ENCODE data around the gene KCNK6. TPM values are rescaled to one million over a fixed set of nuclear protein-coding genes. Genes with fewer than 3 reads are reported as not detected.

Gene KCNK6
- total RNA-seq, 1 experiment from 2014 or later = 18.3 TPM

DNA sequence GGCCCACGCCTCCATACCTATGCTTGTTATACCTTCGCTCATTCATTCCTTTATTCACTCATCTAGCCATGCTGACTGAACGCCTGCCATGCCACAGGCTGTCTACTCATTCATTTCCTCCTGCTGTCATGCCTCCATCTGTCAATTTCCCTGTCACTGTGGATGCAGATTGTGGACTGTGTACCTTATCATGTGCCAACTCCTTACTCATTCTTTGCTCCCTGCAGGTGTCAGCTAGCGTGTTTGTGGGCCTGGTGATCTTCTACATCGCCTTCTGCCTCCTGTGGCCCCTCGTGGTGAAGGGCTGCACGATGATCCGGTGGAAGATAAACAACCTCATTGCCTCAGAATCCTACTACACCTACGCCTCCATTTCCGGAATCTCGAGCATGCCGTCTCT is 50.7 kb downstream of the KCNK6 start:
- DNase-seq (ENCODE audit: low spot score) (no peak), ATAC-seq (no peak)
- Mint-ChIP-seq H3K36me3 (no peaks in the 10 kb centered on the region), H3K27ac (no peak overlapping the region), H3K9me3 (no peaks in the 10 kb centered on the region), H3K4me1 (peaks cover 5% of the 10 kb centered on the region), H3K27me3 (ENCODE audit: low read depth) (peaks cover 33% of the 10 kb centered on the region), H3K4me3 (no peak overlapping the region)
- TF ChIP-seq, protein P1, sequence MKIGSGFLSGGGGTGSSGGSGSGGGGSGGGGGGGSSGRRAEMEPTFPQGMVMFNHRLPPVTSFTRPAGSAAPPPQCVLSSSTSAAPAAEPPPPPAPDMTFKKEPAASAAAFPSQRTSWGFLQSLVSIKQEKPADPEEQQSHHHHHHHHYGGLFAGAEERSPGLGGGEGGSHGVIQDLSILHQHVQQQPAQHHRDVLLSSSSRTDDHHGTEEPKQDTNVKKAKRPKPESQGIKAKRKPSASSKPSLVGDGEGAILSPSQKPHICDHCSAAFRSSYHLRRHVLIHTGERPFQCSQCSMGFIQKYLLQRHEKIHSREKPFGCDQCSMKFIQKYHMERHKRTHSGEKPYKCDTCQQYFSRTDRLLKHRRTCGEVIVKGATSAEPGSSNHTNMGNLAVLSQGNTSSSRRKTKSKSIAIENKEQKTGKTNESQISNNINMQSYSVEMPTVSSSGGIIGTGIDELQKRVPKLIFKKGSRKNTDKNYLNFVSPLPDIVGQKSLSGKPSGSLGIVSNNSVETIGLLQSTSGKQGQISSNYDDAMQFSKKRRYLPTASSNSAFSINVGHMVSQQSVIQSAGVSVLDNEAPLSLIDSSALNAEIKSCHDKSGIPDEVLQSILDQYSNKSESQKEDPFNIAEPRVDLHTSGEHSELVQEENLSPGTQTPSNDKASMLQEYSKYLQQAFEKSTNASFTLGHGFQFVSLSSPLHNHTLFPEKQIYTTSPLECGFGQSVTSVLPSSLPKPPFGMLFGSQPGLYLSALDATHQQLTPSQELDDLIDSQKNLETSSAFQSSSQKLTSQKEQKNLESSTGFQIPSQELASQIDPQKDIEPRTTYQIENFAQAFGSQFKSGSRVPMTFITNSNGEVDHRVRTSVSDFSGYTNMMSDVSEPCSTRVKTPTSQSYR (CRISPR knock-in tag; IDR thresholded peaks at IDR 0.05) = no peak
- TF ChIP-seq, protein P2, sequence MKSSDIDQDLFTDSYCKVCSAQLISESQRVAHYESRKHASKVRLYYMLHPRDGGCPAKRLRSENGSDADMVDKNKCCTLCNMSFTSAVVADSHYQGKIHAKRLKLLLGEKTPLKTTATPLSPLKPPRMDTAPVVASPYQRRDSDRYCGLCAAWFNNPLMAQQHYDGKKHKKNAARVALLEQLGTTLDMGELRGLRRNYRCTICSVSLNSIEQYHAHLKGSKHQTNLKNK (CRISPR knock-in tag; IDR thresholded peaks at IDR 0.05) = no peak
- TF ChIP-seq ETV6 (CRISPR knock-in tag; IDR thresholded peaks at IDR 0.05) = no peak
- TF ChIP-seq, protein P3, sequence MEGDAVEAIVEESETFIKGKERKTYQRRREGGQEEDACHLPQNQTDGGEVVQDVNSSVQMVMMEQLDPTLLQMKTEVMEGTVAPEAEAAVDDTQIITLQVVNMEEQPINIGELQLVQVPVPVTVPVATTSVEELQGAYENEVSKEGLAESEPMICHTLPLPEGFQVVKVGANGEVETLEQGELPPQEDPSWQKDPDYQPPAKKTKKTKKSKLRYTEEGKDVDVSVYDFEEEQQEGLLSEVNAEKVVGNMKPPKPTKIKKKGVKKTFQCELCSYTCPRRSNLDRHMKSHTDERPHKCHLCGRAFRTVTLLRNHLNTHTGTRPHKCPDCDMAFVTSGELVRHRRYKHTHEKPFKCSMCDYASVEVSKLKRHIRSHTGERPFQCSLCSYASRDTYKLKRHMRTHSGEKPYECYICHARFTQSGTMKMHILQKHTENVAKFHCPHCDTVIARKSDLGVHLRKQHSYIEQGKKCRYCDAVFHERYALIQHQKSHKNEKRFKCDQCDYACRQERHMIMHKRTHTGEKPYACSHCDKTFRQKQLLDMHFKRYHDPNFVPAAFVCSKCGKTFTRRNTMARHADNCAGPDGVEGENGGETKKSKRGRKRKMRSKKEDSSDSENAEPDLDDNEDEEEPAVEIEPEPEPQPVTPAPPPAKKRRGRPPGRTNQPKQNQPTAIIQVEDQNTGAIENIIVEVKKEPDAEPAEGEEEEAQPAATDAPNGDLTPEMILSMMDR (IDR thresholded peaks at IDR 0.05) = no peak
- TF ChIP-seq FOXP1 (CRISPR knock-in tag; IDR thresholded peaks at IDR 0.05; ENCODE audit: borderline replicate concordance) = no peak
- TF ChIP-seq, protein P4, sequence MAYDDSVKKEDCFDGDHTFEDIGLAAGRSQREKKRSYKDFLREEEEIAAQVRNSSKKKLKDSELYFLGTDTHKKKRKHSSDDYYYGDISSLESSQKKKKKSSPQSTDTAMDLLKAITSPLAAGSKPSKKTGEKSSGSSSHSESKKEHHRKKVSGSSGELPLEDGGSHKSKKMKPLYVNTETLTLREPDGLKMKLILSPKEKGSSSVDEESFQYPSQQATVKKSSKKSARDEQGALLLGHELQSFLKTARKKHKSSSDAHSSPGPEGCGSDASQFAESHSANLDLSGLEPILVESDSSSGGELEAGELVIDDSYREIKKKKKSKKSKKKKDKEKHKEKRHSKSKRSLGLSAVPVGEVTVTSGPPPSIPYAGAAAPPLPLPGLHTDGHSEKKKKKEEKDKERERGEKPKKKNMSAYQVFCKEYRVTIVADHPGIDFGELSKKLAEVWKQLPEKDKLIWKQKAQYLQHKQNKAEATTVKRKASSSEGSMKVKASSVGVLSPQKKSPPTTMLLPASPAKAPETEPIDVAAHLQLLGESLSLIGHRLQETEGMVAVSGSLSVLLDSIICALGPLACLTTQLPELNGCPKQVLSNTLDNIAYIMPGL (CRISPR knock-in tag; IDR thresholded peaks at IDR 0.05) = no peak
- ChIA-PET POLR2A (interaction anchor here (0.6 kb wide), 1 partner anchor 16 kb away, joined by 6 read pairs; no protein-coding TSS in a partner anchor), CTCF (interaction anchor here (0.5 to 1.1 kb wide), 2 partner anchors 33 to 108 kb away, joined by 4 read pairs; partner anchors contain the start of gene FAM98C)

DNA sequence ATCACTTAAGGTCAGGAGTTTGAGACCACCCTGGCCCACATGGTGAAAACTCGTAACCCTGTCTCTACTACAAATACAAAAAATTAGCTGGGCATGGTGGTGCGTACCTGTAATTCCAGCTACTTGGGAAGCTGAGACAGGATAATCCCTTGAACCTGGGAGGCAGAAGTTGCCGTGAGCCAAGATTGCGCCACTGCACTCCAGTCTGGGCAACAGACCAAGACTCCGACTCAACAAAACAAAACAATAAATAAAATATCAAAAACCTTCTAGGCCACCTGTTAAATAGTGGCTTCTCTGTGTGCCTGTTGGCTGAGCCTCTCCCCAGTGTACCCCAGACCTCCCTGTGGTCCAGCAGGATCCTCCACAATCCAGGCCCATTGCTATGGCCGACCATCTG is 51.4 kb downstream of the KCNK6 start:
- H3K36me3 Mint-ChIP-seq = no peaks in the 10 kb centered on the region
- H3K4me3 Mint-ChIP-seq = no peak overlapping the region
- peaks cover 12% of the 10 kb centered on the region for H3K4me1 Mint-ChIP-seq
- ATAC-seq (no peak), DNase-seq (ENCODE audit: low spot score) (no peak)
- no peak overlapping the region for H3K27ac Mint-ChIP-seq
- CTCF ChIA-PET = interaction anchor here (1.1 kb wide), 1 partner anchor 32 kb away, joined by 4 read pairs; the partner anchor contains the start of gene FAM98C
- POLR2A ChIA-PET = no interaction called here
- no peaks in the 10 kb centered on the region for H3K9me3 Mint-ChIP-seq
- H3K27me3 Mint-ChIP-seq (ENCODE audit: low read depth) = peaks cover 31% of the 10 kb centered on the region
- TF ChIP-seq, protein P5, sequence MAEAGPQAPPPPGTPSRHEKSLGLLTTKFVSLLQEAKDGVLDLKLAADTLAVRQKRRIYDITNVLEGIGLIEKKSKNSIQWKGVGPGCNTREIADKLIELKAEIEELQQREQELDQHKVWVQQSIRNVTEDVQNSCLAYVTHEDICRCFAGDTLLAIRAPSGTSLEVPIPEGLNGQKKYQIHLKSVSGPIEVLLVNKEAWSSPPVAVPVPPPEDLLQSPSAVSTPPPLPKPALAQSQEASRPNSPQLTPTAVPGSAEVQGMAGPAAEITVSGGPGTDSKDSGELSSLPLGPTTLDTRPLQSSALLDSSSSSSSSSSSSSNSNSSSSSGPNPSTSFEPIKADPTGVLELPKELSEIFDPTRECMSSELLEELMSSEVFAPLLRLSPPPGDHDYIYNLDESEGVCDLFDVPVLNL (CRISPR knock-in tag; IDR thresholded peaks at IDR 0.05; ENCODE audit: borderline replicate concordance, low read depth) = no peak
- TF ChIP-seq ZNF671 (CRISPR knock-in tag; IDR thresholded peaks at IDR 0.05) (no peak), IRF2 (CRISPR knock-in tag; IDR thresholded peaks at IDR 0.05; ENCODE audit: borderline replicate concordance, low read depth) (no peak), TP53 (CRISPR knock-in tag; IDR thresholded peaks at IDR 0.05) (no peak), SMAD3 (CRISPR knock-in tag; IDR thresholded peaks at IDR 0.05; ENCODE audit: borderline replicate concordance) (no peak), ZNF121 (CRISPR knock-in tag; IDR thresholded peaks at IDR 0.05) (no peak), CREM (CRISPR knock-in tag; IDR thresholded peaks at IDR 0.05) (no peak), ZNF219 (CRISPR knock-in tag; IDR thresholded peaks at IDR 0.05; ENCODE audit: borderline replicate concordance) (no peak)
- TF ChIP-seq, protein P6, sequence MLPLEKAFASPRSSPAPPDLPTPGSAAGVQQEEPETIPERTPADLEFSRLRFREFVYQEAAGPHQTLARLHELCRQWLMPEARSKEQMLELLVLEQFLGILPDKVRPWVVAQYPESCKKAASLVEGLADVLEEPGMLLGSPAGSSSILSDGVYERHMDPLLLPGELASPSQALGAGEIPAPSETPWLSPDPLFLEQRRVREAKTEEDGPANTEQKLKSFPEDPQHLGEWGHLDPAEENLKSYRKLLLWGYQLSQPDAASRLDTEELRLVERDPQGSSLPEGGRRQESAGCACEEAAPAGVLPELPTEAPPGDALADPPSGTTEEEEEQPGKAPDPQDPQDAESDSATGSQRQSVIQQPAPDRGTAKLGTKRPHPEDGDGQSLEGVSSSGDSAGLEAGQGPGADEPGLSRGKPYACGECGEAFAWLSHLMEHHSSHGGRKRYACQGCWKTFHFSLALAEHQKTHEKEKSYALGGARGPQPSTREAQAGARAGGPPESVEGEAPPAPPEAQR (CRISPR knock-in tag; IDR thresholded peaks at IDR 0.05) = no peak
- TF ChIP-seq, protein P7, sequence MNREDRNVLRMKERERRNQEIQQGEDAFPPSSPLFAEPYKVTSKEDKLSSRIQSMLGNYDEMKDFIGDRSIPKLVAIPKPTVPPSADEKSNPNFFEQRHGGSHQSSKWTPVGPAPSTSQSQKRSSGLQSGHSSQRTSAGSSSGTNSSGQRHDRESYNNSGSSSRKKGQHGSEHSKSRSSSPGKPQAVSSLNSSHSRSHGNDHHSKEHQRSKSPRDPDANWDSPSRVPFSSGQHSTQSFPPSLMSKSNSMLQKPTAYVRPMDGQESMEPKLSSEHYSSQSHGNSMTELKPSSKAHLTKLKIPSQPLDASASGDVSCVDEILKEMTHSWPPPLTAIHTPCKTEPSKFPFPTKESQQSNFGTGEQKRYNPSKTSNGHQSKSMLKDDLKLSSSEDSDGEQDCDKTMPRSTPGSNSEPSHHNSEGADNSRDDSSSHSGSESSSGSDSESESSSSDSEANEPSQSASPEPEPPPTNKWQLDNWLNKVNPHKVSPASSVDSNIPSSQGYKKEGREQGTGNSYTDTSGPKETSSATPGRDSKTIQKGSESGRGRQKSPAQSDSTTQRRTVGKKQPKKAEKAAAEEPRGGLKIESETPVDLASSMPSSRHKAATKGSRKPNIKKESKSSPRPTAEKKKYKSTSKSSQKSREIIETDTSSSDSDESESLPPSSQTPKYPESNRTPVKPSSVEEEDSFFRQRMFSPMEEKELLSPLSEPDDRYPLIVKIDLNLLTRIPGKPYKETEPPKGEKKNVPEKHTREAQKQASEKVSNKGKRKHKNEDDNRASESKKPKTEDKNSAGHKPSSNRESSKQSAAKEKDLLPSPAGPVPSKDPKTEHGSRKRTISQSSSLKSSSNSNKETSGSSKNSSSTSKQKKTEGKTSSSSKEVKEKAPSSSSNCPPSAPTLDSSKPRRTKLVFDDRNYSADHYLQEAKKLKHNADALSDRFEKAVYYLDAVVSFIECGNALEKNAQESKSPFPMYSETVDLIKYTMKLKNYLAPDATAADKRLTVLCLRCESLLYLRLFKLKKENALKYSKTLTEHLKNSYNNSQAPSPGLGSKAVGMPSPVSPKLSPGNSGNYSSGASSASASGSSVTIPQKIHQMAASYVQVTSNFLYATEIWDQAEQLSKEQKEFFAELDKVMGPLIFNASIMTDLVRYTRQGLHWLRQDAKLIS (CRISPR knock-in tag; IDR thresholded peaks at IDR 0.05; ENCODE audit: borderline replicate concordance) = no peak
- TF ChIP-seq, protein P8, sequence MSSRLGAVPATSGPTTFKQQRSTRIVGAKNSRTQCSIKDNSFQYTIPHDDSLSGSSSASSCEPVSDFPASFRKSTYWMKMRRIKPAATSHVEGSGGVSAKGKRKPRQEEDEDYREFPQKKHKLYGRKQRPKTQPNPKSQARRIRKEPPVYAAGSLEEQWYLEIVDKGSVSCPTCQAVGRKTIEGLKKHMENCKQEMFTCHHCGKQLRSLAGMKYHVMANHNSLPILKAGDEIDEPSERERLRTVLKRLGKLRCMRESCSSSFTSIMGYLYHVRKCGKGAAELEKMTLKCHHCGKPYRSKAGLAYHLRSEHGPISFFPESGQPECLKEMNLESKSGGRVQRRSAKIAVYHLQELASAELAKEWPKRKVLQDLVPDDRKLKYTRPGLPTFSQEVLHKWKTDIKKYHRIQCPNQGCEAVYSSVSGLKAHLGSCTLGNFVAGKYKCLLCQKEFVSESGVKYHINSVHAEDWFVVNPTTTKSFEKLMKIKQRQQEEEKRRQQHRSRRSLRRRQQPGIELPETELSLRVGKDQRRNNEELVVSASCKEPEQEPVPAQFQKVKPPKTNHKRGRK (CRISPR knock-in tag; IDR thresholded peaks at IDR 0.05; ENCODE audit: borderline replicate concordance) = no peak

Data from WTC11 (cell line).